ENCODE data around the gene TFPT.

The TFPT gene

DNA sequence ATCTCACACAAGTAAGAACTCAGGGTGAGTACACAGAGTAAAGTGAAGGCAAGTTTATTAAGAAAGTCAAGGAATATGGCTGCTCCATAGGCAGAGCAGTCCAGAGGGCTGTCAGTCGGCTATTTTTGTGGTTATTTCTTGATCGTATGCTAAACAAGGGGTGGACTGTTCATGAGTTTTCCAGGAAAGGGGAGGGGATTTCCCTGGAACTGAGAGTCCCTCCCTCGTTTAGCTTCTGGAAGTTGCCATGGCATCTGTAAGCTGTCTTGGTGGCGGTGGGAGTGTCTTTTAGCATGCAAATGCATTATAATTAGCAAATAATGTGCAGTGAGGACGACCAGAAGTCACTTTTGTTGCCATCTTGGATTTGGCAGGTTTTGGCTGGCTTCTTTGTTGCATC is 46.0 kb downstream of the TFPT start:
- no peak for DNase-seq

DNA sequence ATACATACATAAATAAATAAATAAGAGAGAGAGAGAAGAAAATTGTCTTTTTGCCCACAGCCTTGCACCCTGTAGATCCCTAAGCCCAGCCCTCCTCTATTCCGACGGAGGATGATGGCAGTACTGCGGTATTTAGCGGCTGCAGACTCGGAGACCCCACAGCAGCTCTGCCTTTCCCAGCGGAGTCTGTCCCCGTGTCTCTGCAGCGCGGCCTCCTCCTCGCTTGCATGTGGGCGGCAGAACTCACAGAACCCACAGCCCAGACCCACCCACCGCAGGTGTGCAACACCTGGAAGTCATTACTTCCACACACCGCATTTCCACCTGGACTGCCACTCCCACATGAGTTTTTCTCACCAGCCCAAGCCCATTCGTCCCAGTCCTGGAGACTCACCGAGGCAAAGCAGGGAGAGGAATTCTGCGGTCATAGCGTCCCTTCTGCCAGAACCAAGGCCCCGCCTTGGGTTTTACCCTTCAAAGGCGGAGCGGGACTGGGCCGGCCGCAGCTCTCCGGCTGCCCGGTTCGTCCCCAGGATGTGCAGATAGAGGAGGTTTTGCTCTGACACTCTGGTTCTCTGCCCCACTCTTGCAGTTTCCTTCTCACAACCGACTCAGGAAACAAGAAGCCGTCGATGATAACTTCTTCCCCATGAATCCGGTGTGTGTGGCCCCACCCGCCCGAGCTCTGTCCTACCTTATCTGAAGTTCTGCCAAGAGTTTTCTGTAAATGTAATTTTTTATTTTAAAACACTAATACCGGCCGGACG is 51.9 kb downstream of the TFPT start, which contains the start of gene VSTM1:
Gene VSTM1, minus strand, starts transcription at position 548 of the 767 bp plus-strand sequence. Its CDS starts 120 bp downstream, at position 428.
- DNase-seq: no peak

DNA sequence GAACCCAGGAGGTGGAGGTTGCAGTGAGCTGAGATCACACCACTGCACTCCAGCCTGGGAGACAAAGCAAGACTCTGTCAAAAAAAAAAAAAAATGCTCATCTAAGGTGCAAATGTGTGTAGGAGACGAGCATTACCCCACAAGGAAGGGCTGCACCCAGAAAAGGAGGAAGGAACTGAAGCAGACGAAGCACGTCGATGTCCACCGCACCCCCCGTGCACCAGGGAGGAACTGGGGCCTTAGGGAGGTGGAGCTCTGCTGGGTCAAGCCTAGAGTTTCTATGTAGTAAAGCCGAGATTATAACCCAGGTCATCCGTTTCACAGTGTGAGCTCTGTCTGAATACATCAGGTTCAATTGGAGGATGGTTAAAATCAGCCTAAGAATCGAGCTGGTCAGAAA is 52.8 kb downstream of the TFPT start:
- DNase-seq: no peak

Measured in stimulated activated CD8-positive, alpha-beta memory T cell treated with anti-CD3 and anti-CD28 coated beads, Interleukin-4, amount 100 ng/mL, for 48 hours (primary cell).